ENCODE results near the gene OR51A4. TPM values are rescaled to one million over a fixed set of nuclear protein-coding genes. Genes with fewer than 3 reads are reported as not detected.
"Not testable (repeated sequence)": the region's sequence is repeated elsewhere in the genome, so short reads cannot be mapped to it uniquely, and the experiment has no call there.

The OR51A4 gene, protein sequence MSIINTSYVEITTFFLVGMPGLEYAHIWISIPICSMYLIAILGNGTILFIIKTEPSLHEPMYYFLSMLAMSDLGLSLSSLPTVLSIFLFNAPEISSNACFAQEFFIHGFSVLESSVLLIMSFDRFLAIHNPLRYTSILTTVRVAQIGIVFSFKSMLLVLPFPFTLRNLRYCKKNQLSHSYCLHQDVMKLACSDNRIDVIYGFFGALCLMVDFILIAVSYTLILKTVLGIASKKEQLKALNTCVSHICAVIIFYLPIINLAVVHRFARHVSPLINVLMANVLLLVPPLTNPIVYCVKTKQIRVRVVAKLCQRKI
- not detected for polyA plus RNA-seq (ENCODE audit: insufficient read length in 12 of 12)
- long read RNA-seq, donor 1, result 0 reads
- long read RNA-seq, donor 2, result 0 reads
- long read RNA-seq, donor 3, result 0 reads
- long read RNA-seq, donor 4, result 0 reads
- long read RNA-seq, donor 5, result 0 reads
- long read RNA-seq, donor 6, result 0 reads
- long read RNA-seq, donor 7, result 0 reads
- long read RNA-seq, donor 8, result 0 reads
- long read RNA-seq, donor 9, result 0 reads
- long read RNA-seq, donor 10, result 0 reads
- long read RNA-seq, donor 11, result 0 reads

DNA sequence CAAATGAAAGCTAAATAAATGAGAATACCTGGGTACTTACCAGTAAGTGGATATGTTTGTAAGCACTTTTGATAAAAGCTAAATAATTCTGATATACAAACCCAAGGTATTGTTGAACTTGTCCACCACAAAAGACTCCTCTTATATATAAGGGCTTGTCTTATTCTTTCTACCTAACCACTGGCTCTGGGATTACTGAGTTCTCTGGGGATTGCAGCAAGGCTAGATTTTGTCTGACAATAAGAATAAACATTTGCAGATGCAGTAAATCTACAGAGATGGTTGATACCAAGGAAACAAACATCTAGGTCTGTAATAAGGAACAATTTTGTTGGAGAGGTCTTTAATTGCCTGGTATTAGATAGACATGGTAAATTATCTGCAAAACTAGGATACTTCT is at the start of gene OR51A4:
Gene OR51A4, minus strand, starts transcription at position 101 of the 400 bp plus-strand sequence. CDS start 505 bp downstream, outside the sequence.
- no peak for DNase-seq

DNA sequence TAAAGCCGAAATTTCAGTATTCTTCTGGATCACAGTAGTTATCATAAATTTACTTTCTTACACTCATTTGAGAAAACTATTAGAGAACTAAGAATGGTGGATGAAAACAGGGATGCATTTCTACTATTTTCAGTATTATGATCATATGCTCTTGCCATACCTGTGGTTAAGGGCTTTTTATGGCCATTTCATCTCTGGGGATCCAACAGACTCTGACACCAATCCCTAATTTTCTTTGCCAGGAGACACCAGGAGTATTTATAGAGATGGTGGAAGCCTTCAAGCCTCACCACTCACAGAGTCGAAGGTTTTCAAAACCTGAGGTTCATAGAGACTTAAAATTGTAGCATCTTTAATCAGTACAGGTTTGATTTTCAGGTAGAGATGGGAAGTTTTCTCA is 47.1 kb upstream of the OR51A4 start, which contains the start of gene OR51L1:
Gene OR51L1, plus strand, starts transcription at position 301 of the 400 bp plus-strand sequence. CDS start 4,132 bp downstream, outside the sequence.
- DNase-seq, result no peak

DNA sequence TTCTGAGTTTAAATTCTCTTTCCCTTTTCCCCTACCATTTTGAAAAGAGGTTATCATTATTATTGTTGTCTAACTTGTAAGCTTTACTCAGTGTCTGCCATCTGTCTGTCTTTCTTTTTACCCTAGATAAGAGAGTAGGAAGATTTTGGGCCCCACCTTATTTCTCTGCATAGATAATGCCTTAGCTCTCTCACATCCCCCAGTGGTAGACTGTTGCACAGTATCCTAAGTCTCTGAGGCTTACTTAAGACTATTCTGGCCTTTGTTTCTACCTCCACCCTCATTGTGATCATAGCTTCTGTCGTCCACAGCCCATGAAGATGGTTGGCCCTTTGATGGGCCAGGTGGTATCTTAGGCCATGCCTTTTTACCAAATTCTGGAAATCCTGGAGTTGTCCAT is 43.7 kb upstream of the OR51A4 start:
- DNase-seq, result no peak

DNA sequence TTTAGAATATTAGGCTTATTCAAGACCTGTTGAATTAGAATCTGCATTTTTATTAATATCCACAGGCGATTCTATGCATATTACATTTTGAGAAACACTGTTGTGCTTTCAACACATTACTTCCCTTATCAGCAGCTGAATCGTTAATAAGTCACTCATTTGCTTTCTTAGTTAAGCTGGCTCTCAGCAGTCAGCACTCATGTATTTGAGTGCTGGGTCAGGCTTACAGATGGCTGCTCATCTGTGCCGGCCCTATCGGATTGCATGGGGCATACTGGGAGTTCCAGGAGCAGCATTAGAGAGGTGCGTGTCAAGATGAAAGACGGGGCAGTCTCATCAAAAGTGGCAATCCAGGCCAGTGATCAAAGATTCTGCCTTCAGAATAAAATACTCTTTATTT is 36.4 kb upstream of the OR51A4 start:
- DNase-seq, result no peak

DNA sequence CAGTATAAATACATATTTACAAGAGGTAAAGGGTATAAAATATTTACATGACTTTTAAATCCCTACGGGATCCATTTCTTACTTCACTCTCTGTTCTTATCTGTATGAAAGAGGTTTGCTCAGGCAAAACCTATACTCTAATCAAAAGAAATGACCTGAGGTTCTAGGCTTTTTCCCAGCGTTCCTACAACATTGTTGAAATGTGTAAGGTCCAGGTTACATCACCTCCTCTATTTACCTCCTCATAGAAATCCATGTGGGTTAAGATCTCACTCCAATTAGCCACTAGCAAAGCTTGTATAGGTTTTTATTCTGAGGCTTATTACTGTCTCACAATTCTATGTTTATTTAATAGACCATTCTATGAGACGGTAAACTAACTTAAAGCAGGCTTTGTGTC is 35.3 kb upstream of the OR51A4 start:
- no peak for DNase-seq

DNA sequence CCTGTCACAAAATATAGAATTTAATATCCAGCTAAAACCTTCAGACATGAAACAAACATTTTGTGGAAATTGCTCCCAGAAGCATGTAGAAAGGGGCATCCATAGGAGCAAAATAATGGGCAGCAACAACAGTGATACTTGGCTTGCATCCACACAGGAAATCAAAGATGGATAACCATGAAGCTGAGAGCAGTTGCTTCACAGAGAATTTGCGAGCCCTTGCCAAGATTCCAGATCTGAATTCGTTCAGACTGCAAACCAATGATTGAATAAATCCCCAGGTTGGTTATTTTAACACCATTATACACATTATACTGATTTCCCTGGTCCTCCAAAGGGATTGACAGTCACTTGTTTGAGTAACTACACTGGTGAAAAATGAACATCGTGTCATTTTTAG is 31.6 kb upstream of the OR51A4 start:
- peak; percentile 23 for DNase-seq

DNA sequence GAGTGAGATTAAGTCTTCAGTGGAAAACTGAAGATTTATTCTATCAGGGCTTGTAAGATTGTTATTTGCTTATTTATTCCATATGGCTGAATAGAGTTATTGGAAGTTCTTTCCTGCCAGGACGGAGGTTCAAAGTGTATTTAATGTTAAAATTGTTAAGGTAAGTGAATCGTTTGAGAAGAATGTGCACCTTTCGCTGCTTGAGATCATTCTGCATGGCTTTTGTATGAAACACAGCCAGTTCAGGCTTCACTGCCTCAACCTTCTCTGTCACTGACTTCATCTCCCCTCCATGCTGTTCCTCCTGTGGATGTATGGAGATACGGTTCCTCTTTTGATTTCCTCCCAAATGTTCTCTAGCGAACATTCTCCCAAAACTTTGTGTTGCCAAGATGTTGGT is 28.0 kb upstream of the OR51A4 start:
- DNase-seq, result no peak

DNA sequence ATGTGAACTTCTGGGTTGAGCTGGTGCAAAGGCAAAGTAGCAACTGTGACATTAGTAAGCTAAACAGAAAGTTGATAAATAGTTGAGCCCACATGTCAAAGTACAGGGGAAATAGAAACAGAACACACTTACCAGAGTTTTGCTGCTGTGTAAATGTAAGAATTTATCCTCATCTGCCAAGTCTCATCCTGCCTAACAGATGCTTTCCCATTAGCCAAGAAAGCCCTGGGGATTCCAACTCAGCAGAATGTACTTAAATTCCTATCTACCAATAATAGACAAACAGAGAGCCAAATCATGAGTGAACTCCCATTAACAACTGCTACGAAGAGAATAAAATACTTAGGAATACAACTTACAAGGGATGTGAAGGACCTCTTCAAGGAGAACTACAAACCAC is 15.4 kb upstream of the OR51A4 start:
- DNase-seq, result peak; percentile 4

DNA sequence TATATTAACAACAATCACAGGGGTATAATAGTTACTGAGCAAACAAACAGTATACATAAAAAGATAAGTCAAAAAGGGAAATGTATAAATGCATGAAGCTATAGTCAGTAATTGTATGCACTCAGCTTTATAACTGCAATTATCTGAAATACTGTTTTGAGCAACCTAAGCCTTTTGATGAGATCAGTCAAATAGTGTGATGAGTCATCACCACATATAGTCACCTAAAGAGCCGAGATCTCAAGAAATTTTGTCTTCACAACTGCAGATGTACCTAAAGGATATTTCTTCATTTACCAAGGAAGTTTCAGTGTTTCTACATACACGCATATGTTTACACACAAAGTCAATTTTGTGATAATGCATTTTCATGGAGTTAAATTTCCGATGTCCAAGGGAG is 13.5 kb upstream of the OR51A4 start:
- no peak for DNase-seq

DNA sequence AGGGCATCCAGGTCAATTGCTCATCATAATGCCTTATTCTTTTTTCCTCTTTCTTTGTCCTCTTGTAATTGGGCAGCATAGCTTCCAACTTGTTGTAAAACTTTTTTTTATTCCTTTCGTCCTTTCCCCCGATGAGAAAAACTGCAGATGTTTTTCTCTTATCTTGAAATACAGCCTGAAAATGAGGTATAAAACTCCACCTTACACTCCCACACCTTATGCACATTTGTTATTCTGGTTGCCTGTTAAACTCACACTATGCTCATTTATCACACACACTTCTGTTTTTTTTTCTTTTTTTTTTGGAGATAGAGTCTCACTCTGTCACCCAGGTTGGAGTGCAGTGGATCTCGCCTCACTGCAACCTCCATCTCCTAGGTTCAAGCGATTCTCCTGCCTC is 10.0 kb upstream of the OR51A4 start:
- DNase-seq, result no peak

DNA sequence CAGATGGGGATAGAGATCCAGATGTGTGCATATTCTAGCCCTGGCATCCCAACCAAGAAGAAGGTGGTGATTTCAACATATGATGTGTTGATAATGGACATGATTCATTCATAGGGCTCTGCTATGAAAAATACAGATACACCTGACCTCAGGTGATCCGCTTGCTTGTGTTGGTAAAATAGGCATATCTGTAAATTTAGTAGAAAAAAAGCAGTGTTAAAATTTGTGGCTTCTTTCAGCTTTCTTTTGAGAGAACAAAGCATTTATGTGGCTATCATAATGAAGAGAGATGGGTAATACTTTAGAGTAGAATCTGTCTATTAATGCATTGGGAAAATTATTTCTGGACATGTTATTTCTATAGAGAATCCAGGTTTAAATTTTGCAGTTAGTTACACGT is 8.2 kb upstream of the OR51A4 start, which contains the start of gene OR51A2:
Gene OR51A2, minus strand, starts transcription at position 101 of the 400 bp plus-strand sequence. Its CDS starts 0 bp downstream, at position 101.
- DNase-seq, result not testable (repeated sequence)

DNA sequence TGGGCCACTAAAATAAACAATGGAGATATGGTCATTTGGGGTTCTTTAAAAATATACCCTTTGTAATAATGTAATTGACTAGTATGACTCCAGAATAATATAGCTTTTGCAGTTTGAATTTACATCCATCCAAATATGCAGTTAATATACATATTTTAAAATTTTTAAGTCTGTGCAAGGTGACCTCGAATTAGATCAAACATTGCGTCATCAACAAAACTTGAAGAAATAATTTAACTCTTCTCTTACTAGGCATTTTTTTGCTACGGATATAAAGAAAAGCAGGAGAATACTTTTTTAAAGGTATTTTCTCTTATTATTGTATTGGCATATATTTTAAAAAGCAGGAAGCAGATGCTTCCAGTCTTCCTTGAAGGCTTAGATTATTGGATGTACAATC is 10.7 kb downstream of the OR51A4 start:
- DNase-seq, result no peak

DNA sequence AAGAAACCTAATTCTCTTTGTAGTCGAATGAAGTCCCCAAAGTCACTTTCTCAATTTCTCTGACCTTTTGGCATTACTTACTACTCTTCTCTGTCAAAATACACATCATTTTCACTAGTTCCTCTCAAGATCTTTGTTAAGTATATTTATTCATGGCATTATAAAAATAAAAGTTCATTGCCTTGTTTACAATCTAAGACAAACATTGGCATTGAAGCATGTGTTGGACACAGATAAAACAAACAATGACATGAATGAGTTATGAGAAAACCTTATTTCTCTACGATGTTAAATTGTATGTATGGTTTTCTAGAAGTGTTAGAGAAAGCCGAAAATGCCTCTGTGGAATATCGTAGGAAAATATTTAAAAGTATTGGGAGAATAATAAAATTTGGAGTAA is 14.7 kb downstream of the OR51A4 start:
- DNase-seq, result no peak

DNA sequence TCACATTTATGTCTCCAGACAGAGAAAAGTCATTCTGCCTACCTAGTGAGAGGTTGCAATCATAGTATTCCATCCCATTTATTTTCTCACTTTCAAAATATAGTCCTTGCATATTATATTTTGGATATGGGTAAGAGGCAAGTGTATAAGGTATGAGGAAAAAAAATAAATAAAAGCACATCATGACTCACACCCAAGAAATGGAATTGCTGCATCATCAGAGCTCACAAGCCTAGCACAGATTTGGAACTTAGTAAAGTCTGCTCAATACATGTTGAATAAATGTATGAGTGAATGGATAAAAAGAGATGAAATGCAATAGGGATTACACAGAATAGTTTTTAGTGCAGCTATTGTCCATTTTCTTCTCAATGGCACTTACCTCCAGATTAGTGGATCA is 20.8 kb downstream of the OR51A4 start:
- no peak for DNase-seq

DNA sequence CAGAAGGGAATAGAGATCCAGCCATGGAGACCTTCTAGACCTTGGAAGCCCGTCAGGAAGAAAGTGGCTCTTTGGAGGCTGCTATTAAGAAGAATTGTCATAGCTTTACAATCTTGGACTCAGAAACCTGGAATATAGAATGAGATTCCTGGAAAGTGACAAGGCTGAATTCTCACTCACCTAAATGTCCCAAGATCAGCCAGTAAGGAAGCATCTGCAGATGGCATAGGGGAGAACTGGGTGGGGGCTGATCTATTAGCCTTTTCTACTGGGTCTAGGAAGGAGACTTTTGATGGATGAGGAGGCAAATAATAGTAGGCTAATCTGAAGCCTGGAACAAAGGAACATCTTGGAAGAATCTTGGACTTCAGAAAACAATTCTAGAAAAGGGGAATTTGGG is 23.2 kb downstream of the OR51A4 start, which contains the start of gene OR51G1:
Gene OR51G1, minus strand, starts transcription at position 101 of the 400 bp plus-strand sequence. Its CDS starts 0 bp downstream, at position 101.
- DNase-seq, result no peak

DNA sequence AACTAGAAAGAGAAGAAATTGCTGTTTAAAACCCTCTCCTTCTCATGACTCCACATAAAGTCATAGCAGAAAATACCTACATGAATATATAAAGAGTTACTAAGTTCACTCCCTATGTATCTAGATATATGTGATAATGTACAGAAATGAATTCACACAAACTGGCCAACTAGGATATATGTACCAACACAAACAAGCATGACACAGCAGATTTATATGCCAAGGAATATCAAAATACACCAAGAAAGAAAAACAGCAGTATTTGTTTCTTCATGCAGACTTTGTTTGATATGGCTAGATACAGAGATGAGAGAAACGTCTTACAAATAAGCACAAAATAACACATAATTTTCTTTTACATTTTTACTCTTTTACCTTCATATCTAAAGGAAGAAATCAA is 25.1 kb downstream of the OR51A4 start:
- no peak for DNase-seq

DNA sequence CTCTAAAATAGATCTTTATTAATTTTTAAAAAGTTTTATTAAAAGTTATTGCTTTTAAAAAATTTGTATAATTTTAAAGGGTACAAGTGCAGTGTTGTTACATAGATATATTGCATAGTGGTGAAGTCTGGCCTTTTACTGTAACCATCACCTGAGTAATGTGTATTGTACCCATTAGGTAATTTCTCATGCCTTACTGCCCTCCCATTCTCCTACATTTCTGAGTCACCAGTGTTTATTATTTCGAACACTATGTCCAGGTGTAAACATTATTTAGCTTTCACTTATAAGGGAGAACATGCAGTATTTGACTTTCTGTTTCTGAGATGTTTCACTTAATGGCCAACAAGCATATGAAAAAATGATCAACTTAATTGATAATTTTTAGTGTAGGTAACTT is 25.6 kb downstream of the OR51A4 start:
- DNase-seq, result no peak

DNA sequence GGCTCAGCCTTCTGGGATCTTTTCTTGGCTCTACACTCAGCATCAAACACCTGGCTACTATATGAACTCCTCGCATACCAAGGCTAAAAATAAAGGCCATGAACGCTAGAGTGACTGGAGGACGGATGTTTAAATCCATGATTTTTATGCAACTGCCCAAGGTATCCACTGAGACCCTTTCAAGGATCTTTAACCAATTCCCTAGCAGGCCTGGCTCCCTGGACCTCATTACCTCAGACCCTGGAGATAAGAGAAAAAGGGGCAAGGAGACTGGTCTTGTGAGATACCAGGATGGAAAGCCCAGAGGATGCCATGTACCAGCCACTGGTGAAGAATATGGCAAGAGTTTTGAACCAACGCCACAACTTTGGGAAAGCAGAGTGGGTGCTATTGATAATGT is 28.2 kb downstream of the OR51A4 start, which contains the start of gene OR51G2:
Gene OR51G2, minus strand, starts transcription at position 101 of the 400 bp plus-strand sequence. CDS start 3,687 bp downstream, outside the sequence.
- DNase-seq, result no peak

DNA sequence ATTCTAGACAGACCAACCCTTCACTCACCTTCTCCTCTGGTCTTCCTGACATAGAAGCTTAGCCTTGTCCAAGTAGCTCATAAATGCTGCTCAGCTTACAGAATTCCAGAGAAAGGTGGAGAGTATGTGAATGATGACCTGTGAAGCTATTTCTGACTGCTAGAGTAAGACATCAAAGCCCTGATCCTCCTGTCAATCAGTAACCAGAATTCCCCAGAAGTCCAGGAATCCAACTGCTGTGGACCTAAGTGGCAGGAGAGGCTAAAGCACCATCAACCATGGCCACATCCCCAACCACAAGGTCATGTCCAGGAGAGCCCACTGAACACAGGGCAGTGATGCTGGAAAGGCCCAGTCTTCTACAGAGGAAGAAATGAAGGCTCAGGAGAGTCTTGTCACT is 30.8 kb downstream of the OR51A4 start:
- DNase-seq, result no peak

DNA sequence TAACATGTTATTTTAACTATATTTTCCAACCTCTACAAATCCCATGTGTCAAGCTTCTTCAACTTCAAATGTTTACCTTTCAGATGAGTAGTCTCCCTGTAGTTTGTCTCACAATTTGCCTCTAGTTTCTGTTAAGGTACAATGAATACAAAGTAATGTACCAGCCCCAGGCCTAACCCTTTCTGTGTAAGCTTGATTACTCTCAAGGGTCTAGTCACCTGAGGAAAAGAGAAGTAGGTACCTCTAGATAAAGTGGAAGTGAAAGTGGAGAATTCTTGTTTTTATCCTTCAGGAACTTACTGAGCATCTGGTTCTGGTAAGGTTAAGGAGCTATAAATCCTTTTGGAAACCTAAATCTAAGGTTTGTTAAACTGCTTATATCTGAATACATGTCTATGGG is 43.9 kb downstream of the OR51A4 start, which contains the start of gene OR51A7:
Gene OR51A7, plus strand, starts transcription at position 300 of the 400 bp plus-strand sequence. CDS start 3,587 bp downstream, outside the sequence.
- no peak for DNase-seq
